Measurements from ENCODE around the gene TIMM23.
"Not testable (repeated sequence)": the region's sequence is repeated elsewhere in the genome, so short reads cannot be mapped to it uniquely, and the experiment has no call there.

- not testable (repeated sequence) for TF ChIP-seq HMGA2 (CRISPR knock-in tag; IDR thresholded peaks at IDR 0.05); CTCF (IDR thresholded peaks at IDR 0.05); E2F1 (CRISPR knock-in tag; IDR thresholded peaks at IDR 0.05); FOXP1 (CRISPR knock-in tag; IDR thresholded peaks at IDR 0.05; ENCODE audit: borderline replicate concordance); TP53 (CRISPR knock-in tag; IDR thresholded peaks at IDR 0.05); ATF3 (CRISPR knock-in tag; conservative IDR thresholded peaks at IDR 0.05); MYBL2 (CRISPR knock-in tag; IDR thresholded peaks at IDR 0.05)
Observed at GRCh38 chr10:45934788-45935187, 37.5 kb upstream of the TIMM23 start.

Data from WTC11 (cell line).